ENCODE results near the gene TGFB1. TPM values are rescaled to one million over a fixed set of nuclear protein-coding genes. Genes with fewer than 3 reads are reported as not detected.

The TGFB1 gene
- total and polyA plus RNA-seq, 9 of the 15 experiments (the other 6 are each of a cell fraction or from before 2014, with no cell fraction given) = 0.24 to 159 (median 17.2) TPM

DNA sequence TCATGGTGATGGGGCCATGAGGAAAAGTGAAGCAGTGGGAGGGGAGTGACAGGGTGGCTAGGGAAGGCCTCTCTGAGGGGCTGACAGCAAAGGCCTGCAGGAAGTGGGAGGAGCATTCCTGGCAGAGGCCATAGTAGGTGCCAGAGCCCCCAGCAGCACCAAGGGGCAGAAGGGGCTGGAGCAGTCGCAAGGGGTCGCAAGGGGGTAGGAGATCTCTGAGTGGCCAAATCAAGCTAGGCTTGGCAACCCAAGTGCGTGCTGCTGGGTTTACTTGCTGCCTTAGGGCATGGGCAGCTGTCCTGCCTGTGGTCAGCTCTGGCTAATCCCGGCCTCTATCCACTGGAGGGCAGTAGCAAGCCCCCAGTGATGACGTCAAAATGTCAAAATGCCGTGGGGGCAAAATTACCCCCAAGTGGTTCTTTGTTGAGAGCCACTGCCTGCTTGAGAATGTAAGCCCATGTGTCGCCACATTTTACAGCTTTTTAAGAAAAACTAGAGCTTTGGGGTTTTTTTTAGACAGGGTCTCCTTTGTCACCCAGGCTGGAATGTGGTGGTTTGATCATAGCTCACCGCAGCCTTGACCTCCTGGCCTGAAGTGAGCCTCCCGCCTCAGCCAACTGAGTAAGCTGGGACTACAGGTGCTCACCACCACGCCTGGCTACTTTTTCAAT lies 32.0 kb downstream of the TGFB1 start (continued):
- TF ChIP-seq TBL1XR1 (IDR thresholded peaks at IDR 0.05; ENCODE audit: low read length in 2 of 2) (peak in 1 of 2 experiments; percentile 53; a peak in 1 of 4 replicates), ARID3B (CRISPR knock-in tag; IDR thresholded peaks at IDR 0.05; ENCODE audit: borderline replicate concordance) (no peak), CREB1 (IDR thresholded peaks at IDR 0.05) (peak; percentile 77), CREB1 (CRISPR knock-in tag; IDR thresholded peaks at IDR 0.05) (peak; percentile 91), ETV5 (CRISPR knock-in tag; IDR thresholded peaks at IDR 0.05; ENCODE audit: low read depth) (0 out of 2 replicates have a peak, but pooled peaks have one; percentile 32), SUPT5H (IDR thresholded peaks at IDR 0.05) (0 out of 2 replicates have a peak, but pooled peaks have one; percentile 22), TEAD1 (CRISPR knock-in tag; IDR thresholded peaks at IDR 0.05) (peak; percentile 93 to 100), GTF3C2 (IDR thresholded peaks at IDR 0.05; ENCODE audit: borderline replicate concordance, extremely low read depth, insufficient read length) (no peak), HDAC3 (IDR thresholded peaks at IDR 0.05; ENCODE audit: borderline replicate concordance, partially characterized antibody) (no peak), KHSRP (IDR thresholded peaks at IDR 0.05) (0 out of 2 replicates have a peak, but pooled peaks have one; percentile 45), ZNF707 (CRISPR knock-in tag; conservative IDR thresholded peaks at IDR 0.05) (no peak)
- TF ChIP-seq, protein P1, sequence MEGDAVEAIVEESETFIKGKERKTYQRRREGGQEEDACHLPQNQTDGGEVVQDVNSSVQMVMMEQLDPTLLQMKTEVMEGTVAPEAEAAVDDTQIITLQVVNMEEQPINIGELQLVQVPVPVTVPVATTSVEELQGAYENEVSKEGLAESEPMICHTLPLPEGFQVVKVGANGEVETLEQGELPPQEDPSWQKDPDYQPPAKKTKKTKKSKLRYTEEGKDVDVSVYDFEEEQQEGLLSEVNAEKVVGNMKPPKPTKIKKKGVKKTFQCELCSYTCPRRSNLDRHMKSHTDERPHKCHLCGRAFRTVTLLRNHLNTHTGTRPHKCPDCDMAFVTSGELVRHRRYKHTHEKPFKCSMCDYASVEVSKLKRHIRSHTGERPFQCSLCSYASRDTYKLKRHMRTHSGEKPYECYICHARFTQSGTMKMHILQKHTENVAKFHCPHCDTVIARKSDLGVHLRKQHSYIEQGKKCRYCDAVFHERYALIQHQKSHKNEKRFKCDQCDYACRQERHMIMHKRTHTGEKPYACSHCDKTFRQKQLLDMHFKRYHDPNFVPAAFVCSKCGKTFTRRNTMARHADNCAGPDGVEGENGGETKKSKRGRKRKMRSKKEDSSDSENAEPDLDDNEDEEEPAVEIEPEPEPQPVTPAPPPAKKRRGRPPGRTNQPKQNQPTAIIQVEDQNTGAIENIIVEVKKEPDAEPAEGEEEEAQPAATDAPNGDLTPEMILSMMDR (IDR thresholded peaks at IDR 0.05 in 2 of 3, conservative IDR thresholded peaks at IDR 0.05 in 1 of 3; ENCODE audit: insufficient read depth in 2 of 3, low read depth in 1 of 3, low read length in 3 of 3) = peak; percentile 78 to 88 (median 79)
